ENCODE data around the gene PRDM16.

The PRDM16 gene

DNA sequence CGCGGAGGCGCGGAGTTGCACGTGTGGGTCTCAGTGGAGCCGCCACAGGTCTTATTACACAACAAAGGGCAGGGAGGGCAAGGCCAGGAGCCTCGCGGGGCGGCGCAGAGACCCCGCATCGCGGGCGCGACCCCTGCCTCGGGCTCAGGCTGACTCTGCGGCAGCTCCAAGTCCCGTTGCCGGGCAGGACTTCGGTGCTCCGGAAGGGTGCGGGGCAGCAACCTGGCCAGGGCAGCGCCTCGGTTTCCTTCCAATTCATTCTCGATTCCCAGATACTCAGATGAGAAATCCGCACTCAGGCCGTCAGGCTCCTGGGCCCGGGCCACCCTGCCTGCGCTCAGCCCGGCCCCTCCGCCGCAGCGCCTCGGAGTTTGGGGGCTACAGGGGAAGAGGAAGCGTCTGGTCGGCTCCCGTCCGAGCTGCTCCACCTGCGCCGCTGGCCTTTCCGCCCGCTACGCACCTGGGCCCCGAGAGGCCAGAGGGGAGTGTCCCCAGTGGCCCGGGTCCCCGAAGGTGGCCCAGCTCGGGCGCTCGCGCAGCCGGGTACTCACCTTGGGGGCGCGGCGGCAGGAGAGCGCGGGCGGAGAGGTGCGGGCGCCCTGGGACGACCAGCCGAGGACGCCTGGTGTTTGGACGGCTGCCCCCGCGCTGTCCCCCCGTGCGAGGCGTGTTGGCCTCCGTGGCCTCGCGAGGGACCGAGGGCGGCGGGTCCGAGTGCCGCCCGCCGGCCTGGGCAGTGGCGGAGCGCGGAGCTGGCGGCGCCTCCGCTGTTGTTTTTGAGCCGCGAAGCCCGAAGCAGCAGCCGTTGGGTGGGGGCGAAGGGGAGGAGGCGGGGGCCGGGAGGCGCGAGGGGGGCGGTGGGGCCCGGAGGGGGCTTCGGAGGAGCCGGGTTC is 1.1 kb upstream of the PRDM16 start:
- no peak for DNase-seq (ENCODE audit: extremely low read depth in 1 of 2, low read depth in 1 of 2)

DNA sequence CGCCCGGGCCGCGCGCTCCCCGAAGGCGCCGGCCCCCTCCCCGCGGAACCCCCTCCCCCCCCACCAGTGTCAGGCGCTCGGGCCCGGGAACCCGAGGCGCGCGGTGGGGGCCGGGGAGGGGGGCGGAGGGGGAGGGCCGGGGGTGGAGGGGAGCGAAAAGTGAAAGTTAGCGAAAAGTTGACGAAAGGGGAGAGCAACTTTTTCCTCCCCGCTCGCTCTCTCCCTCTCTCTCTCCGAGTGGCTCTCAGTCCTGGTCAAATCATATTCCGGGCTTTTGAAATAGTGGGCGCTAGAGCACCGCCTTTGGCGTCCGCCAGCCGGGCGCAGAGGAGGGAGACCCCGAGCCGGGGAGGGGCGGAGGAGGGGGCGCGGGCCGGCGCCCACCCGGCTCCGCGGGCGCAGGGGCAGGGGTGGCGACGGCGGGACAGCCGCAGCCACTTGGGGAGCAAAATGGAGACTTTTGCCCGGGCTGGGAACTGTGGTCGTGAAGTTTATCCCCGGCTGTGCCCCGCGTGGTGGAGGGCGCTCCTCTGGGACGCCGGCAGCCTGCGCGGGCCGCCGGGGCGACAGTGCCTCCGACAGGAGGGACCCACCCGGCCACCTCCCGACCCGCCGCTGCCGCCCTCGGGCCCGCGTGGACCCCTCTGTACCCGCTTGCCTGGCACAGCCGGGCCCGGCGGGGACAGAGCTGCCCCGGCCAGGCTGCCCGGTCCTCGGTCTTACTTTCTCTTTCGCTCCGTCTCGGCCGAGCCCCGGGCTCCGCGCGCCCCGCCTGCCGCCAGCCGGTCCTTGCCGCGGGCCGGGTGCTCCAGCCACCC is 697 bp downstream of the PRDM16 start:
- DNase-seq (ENCODE audit: extremely low read depth in 1 of 2, low read depth in 1 of 2), result no peak

DNA sequence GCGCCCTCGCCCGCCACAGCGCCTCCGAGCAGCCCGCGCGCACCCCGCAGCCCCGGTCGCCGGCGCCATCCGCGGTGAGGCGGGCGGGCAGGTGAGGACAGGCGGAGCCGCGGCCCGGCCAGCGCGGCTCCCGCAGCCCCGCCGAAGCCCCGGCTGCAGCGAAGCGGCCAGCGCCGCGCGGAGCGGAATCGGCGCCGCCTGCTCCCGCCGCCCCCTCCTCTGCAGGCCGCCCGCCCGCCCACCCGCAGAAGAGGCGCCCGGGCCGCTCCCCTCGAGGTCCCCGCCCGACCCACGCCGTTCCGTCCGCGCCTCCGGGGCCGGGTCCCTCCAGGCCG is 1.3 kb downstream of the PRDM16 start:
- DNase-seq (ENCODE audit: extremely low read depth in 1 of 2, low read depth in 1 of 2), result no peak

DNA sequence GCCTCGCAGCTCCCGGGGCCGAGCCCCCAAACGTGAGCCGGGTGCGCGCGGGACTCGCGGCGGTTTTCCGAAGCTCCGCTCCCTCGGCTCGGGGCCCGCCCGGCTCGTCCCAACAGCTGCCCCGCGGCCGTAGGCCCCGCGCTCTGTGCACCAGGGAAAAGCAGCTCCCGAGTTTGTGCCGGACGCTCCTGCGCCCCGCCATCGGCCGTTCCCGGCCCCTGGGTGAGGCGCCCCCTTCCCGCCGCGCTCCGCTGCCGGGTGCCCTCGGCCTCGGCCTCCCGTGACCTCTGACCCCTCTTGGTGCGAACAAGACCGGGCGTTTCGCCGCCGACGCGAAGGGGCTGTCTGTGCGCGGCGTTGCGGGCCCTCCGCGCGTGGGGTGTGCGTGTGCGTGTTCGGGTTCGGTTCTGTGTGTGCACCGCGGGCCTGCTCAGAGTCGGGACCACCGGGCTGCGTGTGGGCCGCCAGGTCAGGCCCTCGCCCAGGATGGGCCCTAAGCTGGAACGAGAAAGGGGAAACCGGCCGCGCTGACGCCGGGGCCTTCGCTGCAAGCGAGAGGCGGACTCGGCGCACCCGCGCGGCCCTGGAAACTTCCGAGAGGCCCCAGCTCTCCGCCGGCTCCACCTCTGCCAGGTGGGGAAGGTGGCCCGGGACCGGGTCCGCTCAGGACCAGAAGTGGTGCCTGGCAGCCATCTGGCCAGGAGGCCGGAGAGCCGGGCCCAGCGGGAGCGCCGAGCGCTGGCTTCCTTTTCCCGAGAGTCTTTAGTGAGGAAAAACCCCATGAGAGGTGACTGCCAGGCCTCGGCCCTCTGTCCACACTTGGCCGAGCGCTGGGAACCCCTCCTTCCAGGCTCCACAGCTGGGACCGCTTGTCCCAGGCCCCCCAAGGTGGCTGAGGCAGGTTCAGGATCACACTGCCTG is 1.9 kb downstream of the PRDM16 start:
- no peak for DNase-seq (ENCODE audit: extremely low read depth in 1 of 2, low read depth in 1 of 2)

DNA sequence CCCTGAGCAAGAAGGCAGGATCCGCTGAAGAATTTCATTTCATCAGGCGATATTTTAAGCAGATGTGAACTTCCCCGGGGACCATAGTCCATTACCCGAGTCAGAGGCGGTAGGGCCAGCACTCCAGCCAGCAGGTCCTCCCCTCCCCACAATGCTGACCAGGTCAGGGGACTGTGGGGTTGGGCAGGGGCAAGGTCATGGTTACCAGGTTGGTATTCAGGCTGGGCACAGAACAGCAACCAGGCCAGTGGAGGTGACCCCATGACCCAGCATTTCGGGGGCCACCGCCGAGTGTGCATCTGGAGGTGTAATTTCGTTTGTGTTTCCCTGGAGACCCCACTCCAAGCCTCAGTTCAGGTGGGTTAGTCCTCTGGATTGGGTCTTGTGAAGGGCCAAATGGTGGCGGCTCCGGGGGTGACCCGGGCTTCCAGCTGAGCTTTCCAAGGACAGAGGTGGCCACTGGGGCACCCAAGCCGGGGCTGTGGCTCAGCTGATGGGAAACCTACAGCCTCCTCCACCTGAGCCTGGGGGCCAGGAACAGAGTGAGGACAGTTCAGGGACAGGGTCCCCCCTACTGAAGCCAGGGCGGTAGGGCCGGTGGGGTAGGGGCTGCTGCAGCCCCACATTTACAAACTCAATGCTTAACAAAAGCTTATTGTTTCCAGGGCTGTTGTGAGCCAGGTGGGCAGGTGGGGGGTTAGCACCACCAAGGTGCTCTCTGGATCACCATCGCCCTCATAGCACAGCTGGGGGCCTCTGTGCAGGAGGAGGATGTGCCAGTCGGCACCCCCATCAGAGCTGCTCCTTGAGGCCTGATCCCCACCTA is 2.8 kb downstream of the PRDM16 start:
- DNase-seq (ENCODE audit: extremely low read depth in 1 of 2, low read depth in 1 of 2), result no peak

DNA sequence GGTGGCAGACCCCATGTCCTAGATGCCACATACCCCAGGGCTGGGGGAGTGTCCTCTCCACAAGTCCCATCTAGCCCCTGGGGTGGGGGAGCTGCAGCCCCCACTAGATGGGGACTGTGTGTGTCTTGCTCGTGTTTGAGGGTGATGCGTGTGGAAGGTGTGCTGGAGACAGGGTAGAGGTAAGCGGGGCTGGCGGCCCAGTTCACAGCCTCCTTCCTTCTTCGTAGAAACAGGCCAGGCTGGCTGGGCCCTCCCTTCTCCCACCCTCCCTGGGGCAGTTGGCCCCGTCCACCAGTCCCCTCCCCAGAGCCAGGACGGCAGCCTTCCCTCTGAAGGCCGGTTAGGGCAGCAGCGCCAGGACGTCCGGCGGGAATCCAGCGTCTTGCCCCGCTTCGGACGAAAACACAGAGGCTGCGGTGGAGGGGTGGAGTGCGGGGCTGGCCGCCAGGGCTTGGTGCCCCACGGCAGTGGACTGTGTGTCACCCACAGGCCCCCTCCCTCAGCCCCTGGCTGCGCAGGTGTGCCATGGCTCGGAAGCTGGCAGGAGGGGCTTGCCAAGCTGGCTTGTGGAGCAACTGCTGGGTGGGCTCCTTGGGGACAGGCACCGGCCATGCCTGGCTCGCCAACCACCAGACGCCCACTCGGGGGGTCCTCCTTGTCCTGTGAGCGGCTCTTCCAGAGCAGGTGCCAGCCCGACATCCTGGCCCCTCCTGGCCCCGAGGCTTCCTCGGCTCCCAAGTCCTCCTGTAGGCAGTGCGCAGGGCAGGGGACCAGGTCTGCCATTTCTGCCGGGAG is 3.6 kb downstream of the PRDM16 start:
- DNase-seq (ENCODE audit: extremely low read depth in 1 of 2, low read depth in 1 of 2), result no peak

DNA sequence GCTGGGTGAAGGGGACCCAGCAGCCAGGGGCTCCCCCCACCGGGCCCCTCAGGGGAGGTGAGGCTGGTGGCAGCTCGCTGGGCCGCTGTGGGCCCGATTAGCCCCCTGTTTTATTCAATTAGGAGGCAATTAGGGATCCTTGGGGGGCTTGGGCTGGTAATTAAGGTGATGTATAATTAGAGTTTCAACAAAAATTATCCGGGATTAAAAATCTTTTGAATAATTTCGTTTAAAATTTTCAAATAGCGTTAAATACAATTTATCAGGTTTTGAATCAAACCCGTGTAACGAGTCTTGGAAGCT is 4.1 kb downstream of the PRDM16 start:
- DNase-seq (ENCODE audit: extremely low read depth in 1 of 2, low read depth in 1 of 2), result no peak

DNA sequence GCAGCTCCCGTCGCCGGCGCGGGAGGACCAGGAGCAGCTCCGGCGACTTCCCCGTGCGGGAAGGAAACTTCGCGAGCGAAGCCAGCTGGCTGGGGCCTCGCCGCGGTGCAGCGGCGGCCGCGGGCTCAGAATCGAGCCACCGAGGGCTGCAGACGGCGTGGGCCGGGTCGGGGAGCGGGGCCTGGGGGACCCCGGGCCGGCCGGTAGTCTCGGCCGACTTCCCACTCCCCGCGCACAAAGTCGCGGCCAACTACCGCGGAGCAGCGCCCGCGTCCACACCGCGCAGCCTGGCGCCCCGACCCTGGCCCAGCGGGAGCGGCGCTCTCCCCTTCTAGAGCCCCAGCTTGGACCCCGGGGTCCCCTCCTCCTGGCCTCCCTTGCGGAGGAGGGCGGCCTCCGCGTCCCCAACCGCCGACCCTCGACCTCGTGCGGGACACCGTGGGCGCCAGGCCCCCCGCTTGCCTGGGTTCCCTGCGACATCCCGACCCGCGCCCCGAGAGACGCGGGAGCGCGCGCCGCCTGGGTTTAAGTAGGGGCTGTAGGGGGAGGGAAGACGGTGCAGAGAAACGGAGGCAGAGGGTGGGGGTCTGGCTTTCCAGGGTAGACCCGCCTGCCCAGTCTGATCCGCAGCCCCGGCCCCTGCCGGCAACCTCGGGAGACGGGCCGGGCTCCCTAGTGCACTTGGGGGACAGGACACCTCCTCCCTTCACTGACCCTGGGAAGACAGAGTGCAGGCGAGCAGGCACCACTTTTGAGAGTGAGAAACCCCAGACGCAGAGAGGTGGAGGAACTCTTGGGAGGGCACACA is 4.7 kb downstream of the PRDM16 start:
- no peak for DNase-seq (ENCODE audit: extremely low read depth in 1 of 2, low read depth in 1 of 2)

DNA sequence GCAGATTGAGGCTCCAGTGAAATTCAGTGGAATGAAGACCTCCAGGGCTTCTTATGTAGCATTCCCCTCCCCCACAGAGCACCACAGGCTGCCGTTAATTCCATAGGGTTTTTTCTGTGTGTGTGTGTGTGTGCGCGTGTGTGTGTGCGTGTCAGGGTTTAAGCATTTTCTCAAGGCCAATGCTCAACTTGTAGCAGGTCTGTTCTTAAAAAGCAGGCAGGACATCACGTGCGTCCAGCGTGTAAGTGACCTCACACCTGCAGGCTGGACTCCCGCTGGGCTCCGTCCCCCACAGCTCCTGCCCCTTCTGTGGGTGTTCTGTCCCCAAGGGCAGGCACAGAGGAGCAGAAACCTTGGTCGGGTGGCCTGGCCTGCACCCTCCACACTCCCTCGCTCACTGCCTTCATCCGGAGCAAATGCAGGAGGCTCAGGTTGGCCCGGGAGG is 5.3 kb downstream of the PRDM16 start:
- no peak for DNase-seq (ENCODE audit: extremely low read depth in 1 of 2, low read depth in 1 of 2)

DNA sequence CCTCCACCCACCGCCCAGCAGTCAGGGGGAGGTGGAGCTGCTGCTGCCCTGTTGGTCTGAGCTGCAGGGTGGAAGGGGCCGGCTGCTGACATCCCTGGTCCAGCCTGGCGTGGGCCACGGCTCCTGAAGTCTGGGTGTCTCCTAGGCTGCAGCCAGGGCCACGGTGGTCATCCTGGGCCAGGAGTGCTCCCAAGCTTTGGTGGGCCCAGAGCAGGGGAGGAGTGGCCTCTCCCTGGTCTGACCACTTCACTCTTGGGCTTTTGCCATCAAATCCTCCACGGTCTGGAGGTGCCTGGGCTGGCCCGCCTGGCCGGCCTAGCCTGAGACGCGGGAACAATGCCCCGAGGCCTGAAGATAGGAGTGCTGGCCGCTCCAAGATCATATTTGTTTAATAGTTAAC is 5.8 kb downstream of the PRDM16 start:
- no peak for DNase-seq (ENCODE audit: extremely low read depth in 1 of 2, low read depth in 1 of 2)

DNA sequence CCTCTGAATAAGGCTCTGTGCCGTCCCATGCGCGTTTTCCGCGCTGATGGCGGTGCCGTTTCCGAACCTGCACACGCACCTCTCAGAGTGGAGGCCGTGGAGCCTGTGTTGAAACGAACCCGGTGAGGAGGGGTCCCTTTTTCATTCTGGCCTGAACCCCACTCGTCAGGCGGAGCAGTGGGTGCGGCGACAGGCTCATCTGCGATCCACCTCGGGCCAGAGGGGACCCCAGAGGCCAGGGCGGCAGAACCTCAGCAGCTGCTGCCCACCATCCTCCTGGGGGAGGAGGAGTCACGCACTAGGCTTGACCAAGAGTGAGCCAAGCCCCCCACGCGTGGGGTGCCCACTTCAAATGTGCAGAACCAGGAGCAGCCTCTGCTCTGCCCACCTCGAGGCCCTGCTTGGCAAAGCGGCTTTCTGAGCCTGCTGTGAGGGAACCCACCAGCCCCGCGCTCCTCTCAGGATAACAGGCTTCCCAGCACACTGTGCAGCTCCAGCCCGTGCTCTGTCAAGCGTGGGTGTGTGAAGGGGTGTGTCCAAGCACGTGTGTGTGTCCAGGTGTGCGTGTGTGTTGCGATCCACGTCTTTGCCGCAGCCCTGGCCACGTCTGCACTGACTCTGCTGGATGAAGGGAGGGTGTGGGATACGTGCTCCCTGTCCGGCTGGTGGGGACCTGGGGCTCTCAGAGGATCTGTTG is 6.8 kb downstream of the PRDM16 start:
- DNase-seq (ENCODE audit: extremely low read depth in 1 of 2, low read depth in 1 of 2), result no peak

DNA sequence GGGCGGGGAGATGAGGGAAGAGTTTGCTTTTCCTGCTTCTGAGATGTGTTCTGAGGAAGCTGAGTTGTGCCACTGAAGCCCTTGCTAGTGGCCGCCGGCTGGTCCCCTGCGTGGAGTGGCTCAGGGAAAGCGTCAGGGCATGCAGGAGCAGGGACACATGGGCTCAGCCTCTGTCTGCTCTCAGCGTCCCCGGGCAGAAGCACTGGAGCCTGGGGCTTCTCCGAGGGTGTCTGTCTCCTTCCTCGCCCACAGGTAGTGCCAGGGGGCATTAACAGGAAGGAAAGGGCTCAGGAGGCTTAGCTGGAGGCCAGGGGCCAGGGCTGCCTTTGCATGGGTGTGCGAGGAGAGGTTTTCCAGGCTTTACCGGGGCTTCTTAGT is 7.3 kb downstream of the PRDM16 start:
- DNase-seq (ENCODE audit: extremely low read depth in 1 of 2, low read depth in 1 of 2), result no peak

DNA sequence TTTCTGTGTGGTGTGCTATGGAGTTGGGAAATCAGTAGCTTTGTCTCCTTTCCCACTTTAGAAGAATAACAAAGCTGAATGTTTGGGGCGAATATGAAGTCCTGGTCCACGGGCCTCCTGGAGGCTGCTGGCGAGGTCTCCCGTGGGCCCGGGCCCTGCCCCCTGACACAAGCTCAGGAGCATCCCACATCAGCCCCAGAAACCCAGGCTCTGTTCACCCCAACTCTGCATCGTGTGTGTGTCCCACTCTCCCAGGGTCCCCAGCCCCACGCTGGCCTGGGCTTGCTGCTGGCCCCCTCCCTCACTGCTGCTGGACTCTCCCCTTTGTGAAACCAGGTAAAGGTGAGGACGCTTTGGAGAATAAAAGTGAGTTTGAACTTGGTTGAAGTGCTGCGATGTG is 8.1 kb downstream of the PRDM16 start:
- DNase-seq (ENCODE audit: extremely low read depth in 1 of 2, low read depth in 1 of 2), result no peak

DNA sequence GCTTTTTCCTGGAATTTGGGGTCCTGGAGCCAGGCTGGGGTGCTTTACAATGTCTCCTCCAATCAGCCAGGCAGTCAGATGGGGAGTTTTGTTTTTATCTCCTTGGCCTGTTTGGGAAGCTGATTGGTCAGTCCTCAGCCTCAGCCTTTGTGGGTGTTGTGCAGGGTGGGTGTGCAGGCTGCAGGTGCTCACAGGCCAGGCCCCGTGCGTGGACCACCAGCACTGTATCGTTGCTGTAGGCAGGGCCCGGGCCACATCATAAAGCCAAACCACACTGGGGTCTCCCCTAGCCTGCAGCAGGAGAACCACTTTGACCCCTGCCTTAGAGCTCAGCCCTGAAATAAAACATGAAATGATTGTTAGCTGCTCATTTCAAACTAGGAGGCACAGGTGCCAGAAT is 8.6 kb downstream of the PRDM16 start:
- DNase-seq (ENCODE audit: extremely low read depth in 1 of 2, low read depth in 1 of 2), result no peak

DNA sequence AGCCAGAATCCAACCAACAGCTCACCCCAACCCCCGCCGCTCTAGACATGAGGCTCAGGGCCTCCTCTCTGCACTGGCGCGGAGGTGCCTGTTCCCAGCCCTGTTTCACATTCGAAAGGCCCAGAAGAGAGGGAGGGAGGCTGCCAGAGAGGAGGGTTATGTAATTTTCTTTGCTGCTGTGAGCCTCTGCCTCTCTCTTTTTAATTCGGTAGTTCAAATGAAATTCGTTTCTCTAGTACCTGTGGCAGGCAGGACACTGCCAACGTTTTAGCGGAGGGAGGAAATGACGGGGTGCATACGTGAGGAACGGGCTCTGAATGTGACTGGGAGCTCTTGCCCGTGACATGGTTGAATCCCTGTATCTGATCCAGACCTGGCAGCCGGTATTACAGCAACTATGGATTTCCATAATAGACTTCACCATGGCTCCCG is 9.4 kb downstream of the PRDM16 start:
- no peak for DNase-seq (ENCODE audit: extremely low read depth in 1 of 2, low read depth in 1 of 2)

DNA sequence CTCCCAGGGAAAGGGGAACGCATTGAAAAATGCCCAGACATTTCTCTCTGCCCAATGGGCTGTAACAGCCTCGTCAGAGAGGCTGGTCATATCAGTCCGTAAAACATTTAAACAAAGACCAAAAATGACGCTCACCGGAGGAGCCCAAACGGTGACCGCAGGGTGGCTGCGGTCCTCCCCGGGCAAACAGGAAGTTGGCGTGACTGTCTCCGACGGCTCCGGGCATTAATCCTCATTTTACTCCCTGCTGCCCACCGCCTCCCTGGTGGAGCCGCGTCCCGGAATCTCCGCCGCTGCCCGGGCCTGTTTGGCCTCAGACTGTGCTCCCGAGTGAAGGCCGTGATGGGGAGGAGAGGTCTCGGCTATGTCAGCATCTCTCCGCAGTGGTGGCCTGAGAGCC is 9.9 kb downstream of the PRDM16 start:
- DNase-seq (ENCODE audit: extremely low read depth in 1 of 2, low read depth in 1 of 2), result no peak

DNA sequence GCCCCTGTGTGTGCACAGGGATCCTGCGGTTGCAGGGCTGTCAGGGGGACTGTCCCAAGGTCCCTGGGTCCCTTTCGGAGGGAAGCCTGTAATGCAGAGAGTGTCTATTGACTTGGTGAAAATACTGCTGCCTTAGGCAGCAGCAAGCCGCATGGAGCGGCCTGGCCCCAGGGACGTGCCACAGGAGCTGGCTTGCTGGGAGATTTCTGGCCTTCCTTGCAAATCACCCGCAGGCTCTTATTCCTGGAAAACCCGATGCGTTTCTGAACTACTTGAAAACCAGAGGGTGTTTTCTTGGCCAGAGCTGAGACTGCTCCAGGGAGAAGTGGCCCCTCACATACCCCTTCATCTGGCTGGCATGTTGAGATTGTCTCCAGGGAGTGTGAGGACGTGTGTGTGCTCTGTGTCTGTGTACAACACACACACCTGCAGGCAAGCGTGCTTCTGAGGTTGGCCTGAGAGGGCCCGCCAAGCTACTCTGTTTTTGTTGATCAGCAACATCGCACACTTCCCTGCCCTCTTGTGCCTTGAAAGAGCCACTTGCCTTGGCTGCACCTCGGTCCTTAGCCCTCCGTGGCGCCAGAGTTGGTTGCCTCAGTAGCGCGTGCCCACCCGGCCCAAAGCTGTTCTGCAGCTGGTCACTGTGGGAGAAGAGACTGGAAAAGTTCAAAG is 10.5 kb downstream of the PRDM16 start:
- no peak for DNase-seq (ENCODE audit: extremely low read depth in 1 of 2, low read depth in 1 of 2)
